Activated CD8-positive, alpha-beta memory T cell treated with anti-CD3 and anti-CD28 coated beads for 36 hours (primary cell): ENCODE measurements around the gene IQGAP3. TPM values are rescaled to one million over a fixed set of nuclear protein-coding genes. Genes with fewer than 3 reads are reported as not detected.

Experiments
- CTCF ChIA-PET: fragments of 350-600 bp; sonication (Branson Sonifier 250); formaldehyde crosslinking; loops from one replicate; lab custom pipeline; 2021; ENCODE audit warnings: antibody characterized with exemption; lab: Charles Lee
- POLR2A ChIA-PET: fragments of 350-600 bp; sonication (Branson Sonifier 250); formaldehyde crosslinking; loops from one replicate; lab custom pipeline; 2021; ENCODE audit warnings: antibody characterized with exemption; lab: Charles Lee
- total RNA-seq, 2 experiments: library from RNA; stranded (reverse); gene quantifications; one replicate each; pipeline ENCODE4 v1.2.3, GENCODE V29; 2021

IQGAP3 gene
- total RNA-seq, 2 experiments from 2014 or later = 8.6 to 9.3 TPM

DNA sequence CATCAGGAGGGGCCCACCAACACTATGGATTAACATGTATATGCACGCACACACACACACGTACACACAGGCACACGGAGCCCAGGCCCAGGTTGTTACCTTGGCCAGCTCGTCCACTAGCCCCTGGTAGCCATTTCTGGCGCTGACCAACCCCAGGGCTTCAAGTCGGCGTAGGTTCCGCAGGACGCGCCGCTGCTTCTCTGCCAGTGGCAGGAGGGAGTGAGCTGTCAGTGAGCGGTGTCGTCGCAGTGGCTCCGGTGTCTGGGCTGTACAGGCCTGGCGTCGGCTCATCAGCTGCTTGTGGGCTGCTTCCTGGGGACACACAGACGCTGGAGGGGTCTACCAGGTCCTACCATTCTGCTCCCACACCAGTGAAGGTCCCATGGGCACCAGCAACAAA, 42.4 kb downstream of the IQGAP3 start:
- POLR2A ChIA-PET = no interaction called here
- CTCF ChIA-PET = no interaction called here

DNA sequence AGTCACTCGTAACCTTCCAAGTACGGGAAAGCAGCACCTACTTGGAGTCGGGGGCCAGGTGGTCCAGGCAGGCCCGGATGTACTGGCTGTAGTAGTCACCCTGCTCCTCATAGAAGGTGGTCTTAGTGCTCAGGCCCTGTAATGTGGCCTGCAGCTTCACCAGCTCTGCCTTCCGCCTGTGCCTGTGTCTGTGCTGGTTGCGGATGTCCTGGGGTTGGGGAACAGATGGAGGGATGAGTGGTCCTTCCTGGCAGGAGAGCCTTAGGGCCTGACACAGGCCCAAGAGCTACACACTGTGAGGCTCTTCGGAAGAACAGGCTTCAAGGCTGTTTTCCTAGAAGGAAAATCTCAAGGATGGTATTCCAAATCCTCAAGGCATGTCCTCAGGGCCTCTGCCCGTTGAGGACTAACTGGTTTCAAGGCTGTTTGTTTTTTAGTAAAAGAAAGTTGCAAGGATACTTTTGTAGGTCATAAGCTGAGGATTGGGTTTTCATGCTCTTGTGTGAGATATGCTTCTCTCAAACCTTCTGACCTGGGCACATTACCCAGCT, 43.4 kb downstream of the IQGAP3 start:
- ChIA-PET POLR2A (interaction anchor here (0.8 kb wide), 1 partner anchor 53 kb away, joined by 3 read pairs; no protein-coding TSS in a partner anchor), CTCF (interaction anchor here (0.7 to 2.4 kb wide), 6 partner anchors 12 to 94 kb away, joined by 3 to 10 read pairs (median 3); no protein-coding TSS in a partner anchor)

DNA sequence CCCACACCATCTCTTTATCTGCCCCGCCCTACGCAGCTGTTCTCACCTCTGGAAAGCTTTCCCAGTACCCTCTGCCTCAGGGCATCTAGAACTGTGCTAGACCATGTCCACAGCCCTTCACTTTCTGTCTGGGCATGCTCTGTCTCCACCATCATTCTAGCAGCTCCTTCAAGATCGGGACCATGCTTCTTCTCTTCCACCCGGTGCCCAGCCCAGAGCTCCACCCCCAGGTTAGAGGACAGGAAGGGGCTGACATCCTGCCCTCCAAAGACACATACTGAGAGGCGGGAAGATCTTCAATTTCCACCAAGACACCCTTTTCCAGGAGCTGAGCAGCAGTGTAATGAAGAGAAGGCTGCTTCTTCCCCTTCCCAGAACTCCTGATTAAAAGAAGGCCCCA, 44.1 kb downstream of the IQGAP3 start:
- POLR2A ChIA-PET = interaction anchor here (0.8 kb wide), 1 partner anchor 54 kb away, joined by 3 read pairs; no protein-coding TSS in a partner anchor
- CTCF ChIA-PET = interaction anchor here (1.0 to 2.4 kb wide), 3 partner anchors 27 to 57 kb away, joined by 3 to 10 read pairs (median 3); no protein-coding TSS in a partner anchor

DNA sequence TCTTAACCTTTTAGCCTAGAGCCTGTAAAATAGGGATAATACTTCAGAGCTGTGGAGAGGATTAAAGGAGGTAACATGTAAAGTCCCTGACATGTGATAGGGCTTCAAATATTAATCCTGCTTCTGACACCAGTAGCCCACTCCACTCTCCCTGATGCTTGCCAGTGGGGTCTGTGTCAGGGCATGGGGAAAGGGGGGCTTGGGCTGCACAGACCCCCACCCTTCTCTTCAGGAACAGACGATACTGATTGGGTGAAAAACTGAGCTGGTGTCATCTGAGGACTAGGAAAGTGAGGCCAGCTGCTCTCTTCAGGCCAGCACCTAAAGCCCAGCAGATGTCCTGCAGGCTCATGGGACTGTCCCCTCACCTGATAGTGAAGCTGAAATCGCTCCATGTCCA, 44.8 kb downstream of the IQGAP3 start:
- POLR2A ChIA-PET = no interaction called here
- CTCF ChIA-PET = interaction anchor here (1.0 to 2.4 kb wide), 3 partner anchors 26 to 58 kb away, joined by 3 to 10 read pairs (median 3); no protein-coding TSS in a partner anchor

DNA sequence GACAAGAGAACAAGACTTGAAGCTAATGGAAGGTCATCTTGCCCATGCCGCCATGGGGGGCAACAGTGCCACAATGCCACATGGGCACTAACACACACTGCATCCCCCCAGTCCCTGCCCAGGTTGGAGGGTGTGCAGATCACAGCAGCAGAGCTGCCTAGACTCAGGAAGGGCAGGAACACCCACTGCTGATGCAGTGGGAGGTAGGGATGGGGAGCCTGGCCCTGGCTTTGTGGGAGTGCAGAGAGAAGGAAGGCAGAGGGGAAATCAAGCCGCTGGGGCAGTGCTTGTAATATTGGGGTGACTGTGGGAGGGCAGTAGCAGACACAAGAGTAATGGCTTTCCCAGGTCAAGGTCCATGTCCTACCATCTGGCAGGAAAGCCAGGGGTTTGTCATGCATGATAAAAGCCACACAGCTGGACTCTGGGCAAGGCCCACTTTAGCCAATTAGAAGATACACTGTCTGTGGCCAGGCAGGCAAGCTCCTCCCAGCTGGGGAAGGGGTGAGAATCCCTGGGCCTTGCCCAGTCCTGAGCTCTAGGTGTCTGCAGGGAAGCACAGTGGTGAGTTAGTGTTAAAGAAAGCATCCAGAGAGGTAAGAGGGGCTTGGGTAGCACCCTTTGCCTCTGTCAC, 46.4 kb downstream of the IQGAP3 start:
- ChIA-PET CTCF (interaction anchor here (1.7 to 2.7 kb wide), 3 partner anchors 13 to 56 kb away, joined by 3 to 15 read pairs (median 4); no protein-coding TSS in a partner anchor), POLR2A (interaction anchor here (0.6 to 2.2 kb wide), 2 partner anchors 25 to 141 kb away, joined by 3 to 8 read pairs; partner anchors contain the start of gene MEF2D)

GRCh38 chr1:156525071-156525501, 47.3 kb downstream of the IQGAP3 start:
- CTCF ChIA-PET = interaction anchor here (0.7 to 2.7 kb wide), 7 partner anchors 14 to 84 kb away, joined by 3 to 15 read pairs (median 3); partner anchors contain the start of gene NAXE
- POLR2A ChIA-PET = interaction anchor here (0.6 to 2.2 kb wide), 3 partner anchors 24 to 141 kb away, joined by 3 to 8 read pairs (median 3); partner anchors contain the start of gene MEF2D

- POLR2A ChIA-PET = interaction anchor here (2.2 kb wide), 1 partner anchor 24 kb away, joined by 8 read pairs; the partner anchor contains the start of gene MEF2D
- CTCF ChIA-PET = interaction anchor here (0.7 to 2.7 kb wide), 8 partner anchors 15 to 84 kb away, joined by 3 to 15 read pairs (median 3); partner anchors contain the start of gene NAXE
Measured at GRCh38 chr1:156524481-156524869, 47.9 kb downstream of the IQGAP3 start.

DNA sequence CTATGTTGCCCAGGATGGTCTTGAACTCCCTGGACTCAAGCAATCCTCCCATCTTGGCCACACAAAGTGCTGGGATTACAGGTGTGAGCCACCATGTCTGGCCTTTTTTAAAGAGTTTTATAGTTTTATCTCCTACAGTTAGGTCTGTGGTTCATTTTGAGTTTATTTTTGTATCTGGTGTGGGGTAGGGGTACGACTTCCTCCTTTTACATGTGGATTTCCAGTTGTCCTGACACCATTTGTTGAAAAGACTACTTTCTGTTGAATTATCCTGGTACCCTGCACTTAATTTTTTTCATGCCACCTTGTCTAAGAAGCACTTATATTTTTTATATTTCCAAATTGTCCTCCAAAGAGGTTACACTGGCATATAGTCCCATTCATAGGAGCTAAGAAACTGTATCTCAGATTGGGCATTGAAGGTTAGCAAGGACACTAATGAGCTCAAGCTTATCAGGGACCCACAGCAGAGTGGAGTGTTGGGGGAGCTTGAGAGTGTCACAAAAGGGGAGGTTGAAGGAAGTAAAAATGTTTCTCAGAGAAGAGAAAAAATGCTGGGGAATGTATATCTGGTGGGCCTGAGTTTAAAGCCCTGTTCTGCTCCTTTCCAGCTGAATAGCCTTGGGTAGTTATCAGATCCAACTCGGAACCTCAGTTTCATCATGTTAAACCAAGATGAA, 48.4 kb downstream of the IQGAP3 start:
- POLR2A ChIA-PET = interaction anchor here (2.2 kb wide), 1 partner anchor 23 kb away, joined by 8 read pairs; the partner anchor contains the start of gene MEF2D

GRCh38 chr1:156522443-156522970, 49.9 kb downstream of the IQGAP3 start:
- POLR2A ChIA-PET = no interaction called here
- CTCF ChIA-PET = no interaction called here

More for the DNA sequence above, 48.4 kb downstream of the IQGAP3 start:
- CTCF ChIA-PET = interaction anchor here (0.5 to 2.7 kb wide), 8 partner anchors 15 to 138 kb away, joined by 3 to 15 read pairs (median 3); no protein-coding TSS in a partner anchor

- POLR2A ChIA-PET = no interaction called here
- CTCF ChIA-PET = interaction anchor here (1.3 kb wide), 1 partner anchor 12 kb away, joined by 4 read pairs; no protein-coding TSS in a partner anchor
Measured at GRCh38 chr1:156517748-156518147, 54.6 kb downstream of the IQGAP3 start.

DNA sequence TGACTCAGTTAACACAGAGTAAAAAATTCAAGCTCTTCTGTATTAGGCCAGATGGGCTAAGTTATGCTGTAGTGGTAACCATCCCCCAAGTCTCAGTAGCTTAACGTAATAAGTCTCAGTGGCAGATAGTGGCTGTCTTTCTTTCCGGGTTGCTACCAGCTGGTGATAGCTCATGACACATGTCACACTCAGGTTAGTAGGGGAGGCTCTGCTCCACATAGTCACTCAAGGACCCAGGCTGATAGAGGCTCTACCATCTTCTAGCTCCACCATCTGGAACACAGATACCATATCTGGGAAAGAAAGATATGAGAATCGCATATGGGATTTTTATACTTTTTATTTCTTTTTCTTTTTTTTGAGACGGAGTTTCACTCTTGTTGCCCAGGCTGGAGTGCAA, 55.5 kb downstream of the IQGAP3 start:
- POLR2A ChIA-PET = interaction anchor here (1.1 kb wide), 1 partner anchor 18 kb away, joined by 4 read pairs; no protein-coding TSS in a partner anchor
- CTCF ChIA-PET = interaction anchor here (1.3 kb wide), 1 partner anchor 12 kb away, joined by 4 read pairs; no protein-coding TSS in a partner anchor

DNA sequence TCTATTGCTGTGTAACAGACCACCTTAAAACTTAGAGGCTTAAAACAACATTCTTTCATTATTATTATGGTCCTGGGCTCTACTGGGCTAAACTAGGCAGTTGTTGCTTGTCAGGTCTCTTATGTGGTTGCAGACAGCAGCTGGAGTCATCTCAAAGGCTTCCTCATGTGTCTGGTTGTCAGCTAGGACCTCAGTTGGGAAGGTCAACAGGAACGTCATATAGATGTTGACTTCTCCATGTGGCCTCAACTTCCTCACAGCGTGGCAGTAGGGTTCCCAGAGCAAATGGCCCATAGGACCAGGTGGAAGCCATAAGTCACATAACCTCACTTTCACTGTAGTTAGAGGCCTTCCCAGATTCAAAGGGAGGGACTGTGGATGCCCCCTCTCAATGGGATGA, 56.4 kb downstream of the IQGAP3 start:
- POLR2A ChIA-PET = interaction anchor here (1.1 kb wide), 1 partner anchor 18 kb away, joined by 4 read pairs; no protein-coding TSS in a partner anchor
- CTCF ChIA-PET = interaction anchor here (0.9 to 1.1 kb wide), 2 partner anchors 15 to 35 kb away, joined by 3 read pairs; no protein-coding TSS in a partner anchor

DNA sequence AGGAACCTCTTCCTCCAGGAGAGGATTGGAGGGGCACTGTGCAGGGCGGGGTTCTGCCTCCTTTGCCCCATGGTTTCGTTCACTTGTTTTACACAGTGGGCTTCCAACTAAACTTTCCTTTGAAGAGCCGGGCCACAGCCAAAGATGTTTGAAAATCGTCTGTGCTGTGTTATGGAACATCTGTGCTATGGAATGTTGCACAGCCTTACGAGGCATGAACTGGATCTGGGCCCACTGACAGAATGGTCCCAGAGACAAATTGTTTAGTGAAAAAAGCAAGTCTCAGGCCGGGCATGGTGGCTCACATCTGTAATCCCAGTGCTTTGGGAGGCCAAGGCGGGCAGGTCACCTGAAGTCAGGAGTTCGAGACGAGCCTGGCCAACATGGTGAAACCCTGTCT, 59.2 kb downstream of the IQGAP3 start:
- POLR2A ChIA-PET = no interaction called here
- CTCF ChIA-PET = interaction anchor here (1.5 kb wide), 1 partner anchor 33 kb away, joined by 4 read pairs; no protein-coding TSS in a partner anchor

DNA sequence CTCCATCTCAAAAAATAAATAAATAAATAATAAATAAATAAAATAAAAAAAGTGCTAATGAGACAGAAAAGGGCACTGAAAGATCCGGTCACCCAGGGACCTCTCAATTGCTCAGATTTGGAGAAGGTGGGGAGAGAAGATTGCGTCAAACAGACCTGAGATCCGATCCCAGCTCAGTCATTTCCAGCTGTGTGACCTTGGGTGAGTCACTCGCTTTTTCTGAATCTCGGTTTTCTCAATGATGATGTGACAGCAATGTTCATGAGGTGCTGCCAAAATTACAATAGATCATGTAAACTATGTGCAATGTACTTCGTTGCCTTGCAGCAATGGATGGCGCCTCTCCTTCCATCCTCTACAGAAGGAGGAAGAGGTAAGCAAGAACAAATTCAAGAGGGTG, 60.7 kb downstream of the IQGAP3 start:
- ChIA-PET POLR2A (no interaction called here), CTCF (interaction anchor here (1.5 to 2.3 kb wide), 2 partner anchors 10 to 31 kb away, joined by 4 to 6 read pairs; no protein-coding TSS in a partner anchor)

DNA sequence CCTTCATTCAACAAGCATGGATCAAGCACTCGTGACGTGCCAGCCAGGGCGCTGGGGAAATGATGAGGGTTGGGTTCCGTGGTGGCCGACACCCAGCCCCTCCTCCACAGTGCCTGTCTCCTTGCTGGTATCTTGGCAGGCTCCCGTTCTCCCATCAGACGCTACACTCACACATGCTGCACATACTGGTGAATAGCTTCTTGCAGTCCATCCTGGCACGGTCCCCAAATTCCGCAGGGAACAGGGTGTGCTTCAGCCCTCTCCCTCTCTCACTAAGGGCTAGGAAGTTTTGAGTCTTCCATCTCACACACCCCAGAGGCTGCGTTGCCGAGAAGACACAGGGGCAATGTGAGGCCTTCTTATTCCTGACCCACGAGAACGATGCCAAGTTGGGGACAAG, 61.7 kb downstream of the IQGAP3 start:
- POLR2A ChIA-PET = no interaction called here

GRCh38 chr1:156509424-156510034, 62.8 kb downstream of the IQGAP3 start:
- ChIA-PET CTCF (interaction anchor here (1.1 to 17.9 kb wide), 2 partner anchors 24 to 99 kb away, joined by 3 to 302 read pairs; no protein-coding TSS in a partner anchor), POLR2A (interaction anchor here (0.5 kb wide), 1 partner anchor 57 kb away, joined by 5 read pairs; no protein-coding TSS in a partner anchor)

More for the DNA sequence above, 61.7 kb downstream of the IQGAP3 start:
- CTCF ChIA-PET = interaction anchor here (2.3 kb wide), 1 partner anchor 9 kb away, joined by 6 read pairs; no protein-coding TSS in a partner anchor

DNA sequence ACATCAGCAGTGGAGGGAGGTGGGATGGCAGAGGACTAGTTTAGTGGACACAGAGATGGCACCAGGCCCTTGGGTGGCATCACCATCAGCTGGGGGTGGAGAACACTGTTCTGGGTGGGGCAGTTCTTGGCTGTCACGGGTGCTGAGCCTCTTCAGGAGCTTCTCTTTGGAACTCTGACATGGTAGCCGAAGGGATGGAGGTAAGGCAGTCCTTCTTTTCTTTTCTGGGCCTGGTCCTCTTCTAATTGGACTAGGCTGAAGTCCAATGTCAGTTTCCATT, 63.5 kb downstream of the IQGAP3 start:
- CTCF ChIA-PET = interaction anchor here (1.1 to 17.9 kb wide), 3 partner anchors 24 to 151 kb away, joined by 3 to 302 read pairs (median 3); no protein-coding TSS in a partner anchor
- POLR2A ChIA-PET = interaction anchor here (0.5 to 0.8 kb wide), 2 partner anchors 19 to 711 kb away, joined by 4 to 6 read pairs; no protein-coding TSS in a partner anchor
